HEK293 (cell line): ENCODE results near the gene SLC9A9.

Experiments used
- CTCF ChIA-PET: fragments of 350-600 bp; formaldehyde crosslinking; extraction: SDS; loops from one replicate; lab custom pipeline; 2021; ENCODE audit warnings: antibody characterized with exemption; lab: Yijun Ruan, JAX
- POLR2A ChIA-PET: fragments of 300-600 bp; formaldehyde crosslinking; extraction: SDS; loops from one replicate; lab custom pipeline; 2020; ENCODE audit warnings: antibody characterized with exemption, inconsistent platforms; lab: Yijun Ruan, JAX
- H3K27ac ChIP-seq: fragments of 200-500 bp; sonication (Bioruptor generic); 2 replicates; pipeline ENCODE4 v1.5.1; 2014; ENCODE audit warnings: low read depth, low read length, control low read depth, inconsistent platforms; ENCODE audit errors: extremely low read depth
- H3K36me3 ChIP-seq, 2 experiments: fragments of 200-500 bp in 1 of 2; sonication (Bioruptor generic) in 1 of 2; 1 replicate in 1 of 2; 2 replicates in 1 of 2; pipeline ENCODE4 v1.5.1; 2014 to 2017; ENCODE audit warnings: inconsistent platforms in 2 of 2, low read length in 2 of 2; ENCODE audit not compliant: control insufficient read depth in 2 of 2, insufficient read depth in 1 of 2
- H3K4me1 ChIP-seq: fragments of 200-500 bp; sonication (Bioruptor generic); 2 replicates; pipeline ENCODE4 v1.5.1; 2014; ENCODE audit warnings: mild to moderate bottlenecking, low read length, inconsistent platforms; ENCODE audit not compliant: control insufficient read depth, insufficient read depth
- H3K4me3 ChIP-seq: 2 replicates; pipeline ENCODE4 v1.5.1; 2011; ENCODE audit warnings: low read depth, mild to moderate bottlenecking, control low read depth, low read length, moderate library complexity
- H3K9me3 ChIP-seq: fragments of 200-500 bp; sonication (Bioruptor generic); 2 replicates; pipeline ENCODE4 v1.5.1; 2014; ENCODE audit warnings: low read depth, low read length, inconsistent platforms; ENCODE audit not compliant: control insufficient read depth, insufficient read depth
- BCL11A ChIP-seq: fragments of 450-650 bp; formaldehyde crosslinking; IDR thresholded peaks from 2 replicates; pipeline ENCODE4 v1.5.1; 2016; ENCODE audit warnings: low read depth, missing biosample characterization, missing genetic modification characterization
- SCRT2 ChIP-seq: fragments of 450-650 bp; formaldehyde crosslinking; IDR thresholded peaks from 2 replicates; pipeline ENCODE4 v1.5.1; 2016; ENCODE audit warnings: missing biosample characterization, missing genetic modification characterization
- SETDB1 ChIP-seq: IDR thresholded peaks from one replicate; pipeline ENCODE4 v1.6.1; 2017; ENCODE audit warnings: mild to moderate bottlenecking, low read length, moderate library complexity, mixed read lengths; ENCODE audit not compliant: insufficient read length
- SP7 ChIP-seq: fragments of 450-650 bp; formaldehyde crosslinking; IDR thresholded peaks from 2 replicates; pipeline ENCODE4 v1.5.1; 2016; ENCODE audit warnings: missing biosample characterization, missing genetic modification characterization
- ZBTB8A ChIP-seq: fragments of 450-650 bp; formaldehyde crosslinking; IDR thresholded peaks from 2 replicates; pipeline ENCODE4 v1.5.1; 2016; ENCODE audit warnings: missing biosample characterization, missing genetic modification characterization
- ZNF2 ChIP-seq: fragments of 450-650 bp; formaldehyde crosslinking; IDR thresholded peaks from 2 replicates; pipeline ENCODE4 v1.5.1; 2016; ENCODE audit warnings: missing biosample characterization, missing genetic modification characterization
- ZNF24 ChIP-seq: fragments of 450-650 bp; formaldehyde crosslinking; IDR thresholded peaks from 2 replicates; pipeline ENCODE4 v1.5.1; 2016; ENCODE audit warnings: missing biosample characterization, missing genetic modification characterization
- ZNF248 ChIP-seq: fragments of 450-650 bp; formaldehyde crosslinking; IDR thresholded peaks from 2 replicates; pipeline ENCODE4 v1.5.1; 2017; ENCODE audit warnings: missing biosample characterization, missing genetic modification characterization
- ZNF335 ChIP-seq: fragments of 450-650 bp; formaldehyde crosslinking; conservative IDR thresholded peaks from 2 replicates; pipeline ENCODE4 v1.5.1; 2016; ENCODE audit warnings: missing biosample characterization, missing genetic modification characterization
- ZNF354C ChIP-seq: fragments of 450-650 bp; formaldehyde crosslinking; IDR thresholded peaks from 2 replicates; pipeline ENCODE4 v1.5.1; 2016; ENCODE audit warnings: missing biosample characterization, missing genetic modification characterization, low read depth, borderline replicate concordance
- ZNF610 ChIP-seq: fragments of 450-650 bp; formaldehyde crosslinking; IDR thresholded peaks from 2 replicates; pipeline ENCODE4 v1.5.1; 2016; ENCODE audit warnings: missing biosample characterization, missing genetic modification characterization, borderline replicate concordance
- ZNF629 ChIP-seq: fragments of 450-650 bp; formaldehyde crosslinking; IDR thresholded peaks from 2 replicates; pipeline ENCODE4 v1.5.1; 2017; ENCODE audit warnings: missing biosample characterization, missing genetic modification characterization
- ZNF660 ChIP-seq: fragments of 450-650 bp; IDR thresholded peaks from 2 replicates; pipeline ENCODE4 v1.5.1; 2018; ENCODE audit warnings: missing biosample characterization, mild to moderate bottlenecking, missing genetic modification characterization
- ZNF777 ChIP-seq: fragments of 450-650 bp; formaldehyde crosslinking; IDR thresholded peaks from 2 replicates; pipeline ENCODE4 v1.5.1; 2017; ENCODE audit warnings: missing biosample characterization, missing genetic modification characterization, borderline replicate concordance
- ZNF837 ChIP-seq: fragments of 450-650 bp; formaldehyde crosslinking; IDR thresholded peaks from 2 replicates; pipeline ENCODE4 v1.5.1; 2016; ENCODE audit warnings: missing biosample characterization, missing genetic modification characterization
- TF ChIP-seq, protein P1 (sequence below): fragments of 450-650 bp; formaldehyde crosslinking; IDR thresholded peaks from 2 replicates; pipeline ENCODE4 v1.5.1; 2016; ENCODE audit warnings: missing biosample characterization, missing genetic modification characterization
- TF ChIP-seq, protein P2 (sequence below): fragments of 450-650 bp; formaldehyde crosslinking; IDR thresholded peaks from 2 replicates; pipeline ENCODE4 v1.5.1; 2016; ENCODE audit warnings: missing biosample characterization, missing genetic modification characterization, borderline replicate concordance
- TF ChIP-seq, protein P3 (sequence below): fragments of 450-650 bp; formaldehyde crosslinking; IDR thresholded peaks from 2 replicates; pipeline ENCODE4; 2016; ENCODE audit warnings: missing biosample characterization, missing genetic modification characterization
- TF ChIP-seq, protein P4 (sequence below): fragments of 450-650 bp; IDR thresholded peaks from 2 replicates; pipeline ENCODE4 v1.5.1; 2018; ENCODE audit warnings: missing biosample characterization, missing genetic modification characterization
- TF ChIP-seq, protein P5 (sequence below): fragments of 450-650 bp; formaldehyde crosslinking; optimal IDR thresholded peaks from 2 replicates; pipeline ENCODE3; 2016; ENCODE audit warnings: missing biosample characterization, mild to moderate bottlenecking, missing genetic modification characterization
- TF ChIP-seq, protein P6 (sequence below): fragments of 450-650 bp; formaldehyde crosslinking; IDR thresholded peaks from 2 replicates; pipeline ENCODE4 v1.5.1; 2016; ENCODE audit warnings: missing biosample characterization, missing genetic modification characterization

SLC9A9 gene

DNA sequence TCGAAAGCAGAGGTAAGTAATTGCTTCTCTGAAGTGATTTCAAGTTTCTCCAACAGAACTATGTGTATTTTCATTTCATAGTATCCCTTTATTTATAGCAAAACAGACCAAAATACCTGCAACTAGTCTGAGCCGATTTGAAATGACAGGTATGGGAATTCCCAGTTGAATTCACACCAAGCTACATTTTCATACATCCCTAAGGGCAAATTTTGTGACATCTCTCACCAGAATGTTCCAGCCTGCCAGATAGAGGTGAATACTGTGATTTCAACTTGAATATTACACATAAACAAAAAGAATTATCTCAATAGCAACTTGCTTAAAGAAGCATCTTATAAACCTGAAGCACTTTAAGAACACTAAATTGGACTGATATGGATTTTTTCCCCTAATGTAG is 235.7 kb downstream of the SLC9A9 start:
- ChIA-PET CTCF (interaction anchor here (0.7 kb wide), 1 partner anchor 57 kb away, joined by 3 read pairs; no protein-coding TSS in a partner anchor), POLR2A (no interaction called here)
- Histone ChIP-seq H3K4me1 (no peaks in the 10 kb centered on the region), H3K27ac (no peak overlapping the region), H3K4me3 (no peak overlapping the region), H3K36me3 (no peaks in the 10 kb centered on the region), H3K9me3 (no peaks in the 10 kb centered on the region)
- no peak for TF ChIP-seq ZNF354C (tag by site-specific recombination)

DNA sequence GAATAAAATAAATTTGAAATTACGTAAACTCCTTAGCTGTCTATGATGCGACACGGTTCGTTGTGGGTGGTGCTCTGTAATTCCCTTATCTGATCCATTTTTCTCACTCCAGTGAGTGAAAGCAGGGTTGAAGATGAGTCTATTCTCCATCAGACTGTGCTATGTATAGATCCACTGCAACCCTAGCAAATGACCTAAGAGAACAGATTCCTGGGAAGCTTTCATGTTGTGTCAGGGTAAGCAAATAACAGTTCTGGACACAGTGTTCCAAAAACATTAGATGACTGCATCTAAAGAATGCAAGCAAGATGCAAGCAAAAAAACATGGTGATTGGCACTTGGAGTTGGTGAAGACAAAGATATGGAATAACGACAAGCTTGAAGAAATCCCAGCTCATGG is 239.3 kb downstream of the SLC9A9 start:
- Histone ChIP-seq H3K4me1 (no peaks in the 10 kb centered on the region), H3K36me3 (no peaks in the 10 kb centered on the region), H3K9me3 (no peaks in the 10 kb centered on the region), H3K27ac (no peak overlapping the region), H3K4me3 (no peak overlapping the region)
- ChIA-PET POLR2A (no interaction called here), CTCF (interaction anchor here (0.7 kb wide), 1 partner anchor 20 kb away, joined by 3 read pairs; no protein-coding TSS in a partner anchor)
- TF ChIP-seq SP7 (tag by site-specific recombination) (no peak), SCRT2 (tag by site-specific recombination) (no peak), ZBTB8A (no peak), SETDB1 (no peak), ZNF777 (tag by site-specific recombination) (no peak), ZNF2 (no peak), ZNF24 (tag by site-specific recombination) (no peak), BCL11A (tag by site-specific recombination) (no peak), ZNF248 (no peak), ZNF629 (no peak), ZNF335 (tag by site-specific recombination) (no peak), ZNF660 (tag by site-specific recombination) (no peak), ZNF837 (tag by site-specific recombination) (no peak), ZNF610 (no peak)
- TF ChIP-seq, protein P1, sequence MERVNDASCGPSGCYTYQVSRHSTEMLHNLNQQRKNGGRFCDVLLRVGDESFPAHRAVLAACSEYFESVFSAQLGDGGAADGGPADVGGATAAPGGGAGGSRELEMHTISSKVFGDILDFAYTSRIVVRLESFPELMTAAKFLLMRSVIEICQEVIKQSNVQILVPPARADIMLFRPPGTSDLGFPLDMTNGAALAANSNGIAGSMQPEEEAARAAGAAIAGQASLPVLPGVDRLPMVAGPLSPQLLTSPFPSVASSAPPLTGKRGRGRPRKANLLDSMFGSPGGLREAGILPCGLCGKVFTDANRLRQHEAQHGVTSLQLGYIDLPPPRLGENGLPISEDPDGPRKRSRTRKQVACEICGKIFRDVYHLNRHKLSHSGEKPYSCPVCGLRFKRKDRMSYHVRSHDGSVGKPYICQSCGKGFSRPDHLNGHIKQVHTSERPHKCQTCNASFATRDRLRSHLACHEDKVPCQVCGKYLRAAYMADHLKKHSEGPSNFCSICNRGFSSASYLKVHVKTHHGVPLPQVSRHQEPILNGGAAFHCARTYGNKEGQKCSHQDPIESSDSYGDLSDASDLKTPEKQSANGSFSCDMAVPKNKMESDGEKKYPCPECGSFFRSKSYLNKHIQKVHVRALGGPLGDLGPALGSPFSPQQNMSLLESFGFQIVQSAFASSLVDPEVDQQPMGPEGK (tag by site-specific recombination): no peak
- TF ChIP-seq, protein P2, sequence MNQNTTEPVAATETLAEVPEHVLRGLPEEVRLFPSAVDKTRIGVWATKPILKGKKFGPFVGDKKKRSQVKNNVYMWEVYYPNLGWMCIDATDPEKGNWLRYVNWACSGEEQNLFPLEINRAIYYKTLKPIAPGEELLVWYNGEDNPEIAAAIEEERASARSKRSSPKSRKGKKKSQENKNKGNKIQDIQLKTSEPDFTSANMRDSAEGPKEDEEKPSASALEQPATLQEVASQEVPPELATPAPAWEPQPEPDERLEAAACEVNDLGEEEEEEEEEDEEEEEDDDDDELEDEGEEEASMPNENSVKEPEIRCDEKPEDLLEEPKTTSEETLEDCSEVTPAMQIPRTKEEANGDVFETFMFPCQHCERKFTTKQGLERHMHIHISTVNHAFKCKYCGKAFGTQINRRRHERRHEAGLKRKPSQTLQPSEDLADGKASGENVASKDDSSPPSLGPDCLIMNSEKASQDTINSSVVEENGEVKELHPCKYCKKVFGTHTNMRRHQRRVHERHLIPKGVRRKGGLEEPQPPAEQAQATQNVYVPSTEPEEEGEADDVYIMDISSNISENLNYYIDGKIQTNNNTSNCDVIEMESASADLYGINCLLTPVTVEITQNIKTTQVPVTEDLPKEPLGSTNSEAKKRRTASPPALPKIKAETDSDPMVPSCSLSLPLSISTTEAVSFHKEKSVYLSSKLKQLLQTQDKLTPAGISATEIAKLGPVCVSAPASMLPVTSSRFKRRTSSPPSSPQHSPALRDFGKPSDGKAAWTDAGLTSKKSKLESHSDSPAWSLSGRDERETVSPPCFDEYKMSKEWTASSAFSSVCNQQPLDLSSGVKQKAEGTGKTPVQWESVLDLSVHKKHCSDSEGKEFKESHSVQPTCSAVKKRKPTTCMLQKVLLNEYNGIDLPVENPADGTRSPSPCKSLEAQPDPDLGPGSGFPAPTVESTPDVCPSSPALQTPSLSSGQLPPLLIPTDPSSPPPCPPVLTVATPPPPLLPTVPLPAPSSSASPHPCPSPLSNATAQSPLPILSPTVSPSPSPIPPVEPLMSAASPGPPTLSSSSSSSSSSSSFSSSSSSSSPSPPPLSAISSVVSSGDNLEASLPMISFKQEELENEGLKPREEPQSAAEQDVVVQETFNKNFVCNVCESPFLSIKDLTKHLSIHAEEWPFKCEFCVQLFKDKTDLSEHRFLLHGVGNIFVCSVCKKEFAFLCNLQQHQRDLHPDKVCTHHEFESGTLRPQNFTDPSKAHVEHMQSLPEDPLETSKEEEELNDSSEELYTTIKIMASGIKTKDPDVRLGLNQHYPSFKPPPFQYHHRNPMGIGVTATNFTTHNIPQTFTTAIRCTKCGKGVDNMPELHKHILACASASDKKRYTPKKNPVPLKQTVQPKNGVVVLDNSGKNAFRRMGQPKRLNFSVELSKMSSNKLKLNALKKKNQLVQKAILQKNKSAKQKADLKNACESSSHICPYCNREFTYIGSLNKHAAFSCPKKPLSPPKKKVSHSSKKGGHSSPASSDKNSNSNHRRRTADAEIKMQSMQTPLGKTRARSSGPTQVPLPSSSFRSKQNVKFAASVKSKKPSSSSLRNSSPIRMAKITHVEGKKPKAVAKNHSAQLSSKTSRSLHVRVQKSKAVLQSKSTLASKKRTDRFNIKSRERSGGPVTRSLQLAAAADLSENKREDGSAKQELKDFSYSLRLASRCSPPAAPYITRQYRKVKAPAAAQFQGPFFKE (tag by site-specific recombination): no peak
- TF ChIP-seq, protein P3, sequence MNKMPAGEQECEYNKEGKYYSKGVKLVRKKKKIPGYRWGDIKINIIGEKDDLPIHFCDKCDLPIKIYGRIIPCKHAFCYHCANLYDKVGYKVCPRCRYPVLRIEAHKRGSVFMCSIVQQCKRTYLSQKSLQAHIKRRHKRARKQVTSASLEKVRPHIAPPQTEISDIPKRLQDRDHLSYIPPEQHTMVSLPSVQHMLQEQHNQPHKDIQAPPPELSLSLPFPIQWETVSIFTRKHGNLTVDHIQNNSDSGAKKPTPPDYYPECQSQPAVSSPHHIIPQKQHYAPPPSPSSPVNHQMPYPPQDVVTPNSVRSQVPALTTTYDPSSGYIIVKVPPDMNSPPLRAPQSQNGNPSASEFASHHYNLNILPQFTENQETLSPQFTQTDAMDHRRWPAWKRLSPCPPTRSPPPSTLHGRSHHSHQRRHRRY (tag by site-specific recombination): no peak
- TF ChIP-seq, protein P4, sequence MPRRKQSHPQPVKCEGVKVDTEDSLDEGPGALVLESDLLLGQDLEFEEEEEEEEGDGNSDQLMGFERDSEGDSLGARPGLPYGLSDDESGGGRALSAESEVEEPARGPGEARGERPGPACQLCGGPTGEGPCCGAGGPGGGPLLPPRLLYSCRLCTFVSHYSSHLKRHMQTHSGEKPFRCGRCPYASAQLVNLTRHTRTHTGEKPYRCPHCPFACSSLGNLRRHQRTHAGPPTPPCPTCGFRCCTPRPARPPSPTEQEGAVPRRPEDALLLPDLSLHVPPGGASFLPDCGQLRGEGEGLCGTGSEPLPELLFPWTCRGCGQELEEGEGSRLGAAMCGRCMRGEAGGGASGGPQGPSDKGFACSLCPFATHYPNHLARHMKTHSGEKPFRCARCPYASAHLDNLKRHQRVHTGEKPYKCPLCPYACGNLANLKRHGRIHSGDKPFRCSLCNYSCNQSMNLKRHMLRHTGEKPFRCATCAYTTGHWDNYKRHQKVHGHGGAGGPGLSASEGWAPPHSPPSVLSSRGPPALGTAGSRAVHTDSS: no peak
- TF ChIP-seq, protein P5, sequence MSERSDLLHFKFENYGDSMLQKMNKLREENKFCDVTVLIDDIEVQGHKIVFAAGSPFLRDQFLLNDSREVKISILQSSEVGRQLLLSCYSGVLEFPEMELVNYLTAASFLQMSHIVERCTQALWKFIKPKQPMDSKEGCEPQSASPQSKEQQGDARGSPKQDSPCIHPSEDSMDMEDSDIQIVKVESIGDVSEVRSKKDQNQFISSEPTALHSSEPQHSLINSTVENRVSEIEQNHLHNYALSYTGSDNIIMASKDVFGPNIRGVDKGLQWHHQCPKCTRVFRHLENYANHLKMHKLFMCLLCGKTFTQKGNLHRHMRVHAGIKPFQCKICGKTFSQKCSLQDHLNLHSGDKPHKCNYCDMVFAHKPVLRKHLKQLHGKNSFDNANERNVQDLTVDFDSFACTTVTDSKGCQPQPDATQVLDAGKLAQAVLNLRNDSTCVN (tag by site-specific recombination): no peak
- TF ChIP-seq, protein P6, sequence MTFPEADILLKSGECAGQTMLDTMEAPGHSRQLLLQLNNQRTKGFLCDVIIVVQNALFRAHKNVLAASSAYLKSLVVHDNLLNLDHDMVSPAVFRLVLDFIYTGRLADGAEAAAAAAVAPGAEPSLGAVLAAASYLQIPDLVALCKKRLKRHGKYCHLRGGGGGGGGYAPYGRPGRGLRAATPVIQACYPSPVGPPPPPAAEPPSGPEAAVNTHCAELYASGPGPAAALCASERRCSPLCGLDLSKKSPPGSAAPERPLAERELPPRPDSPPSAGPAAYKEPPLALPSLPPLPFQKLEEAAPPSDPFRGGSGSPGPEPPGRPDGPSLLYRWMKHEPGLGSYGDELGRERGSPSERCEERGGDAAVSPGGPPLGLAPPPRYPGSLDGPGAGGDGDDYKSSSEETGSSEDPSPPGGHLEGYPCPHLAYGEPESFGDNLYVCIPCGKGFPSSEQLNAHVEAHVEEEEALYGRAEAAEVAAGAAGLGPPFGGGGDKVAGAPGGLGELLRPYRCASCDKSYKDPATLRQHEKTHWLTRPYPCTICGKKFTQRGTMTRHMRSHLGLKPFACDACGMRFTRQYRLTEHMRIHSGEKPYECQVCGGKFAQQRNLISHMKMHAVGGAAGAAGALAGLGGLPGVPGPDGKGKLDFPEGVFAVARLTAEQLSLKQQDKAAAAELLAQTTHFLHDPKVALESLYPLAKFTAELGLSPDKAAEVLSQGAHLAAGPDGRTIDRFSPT (tag by site-specific recombination): no peak
- TF ChIP-seq, all 188 proteins: peak for 0
